Measurements from ENCODE around the gene CNTNAP4.

DNA sequence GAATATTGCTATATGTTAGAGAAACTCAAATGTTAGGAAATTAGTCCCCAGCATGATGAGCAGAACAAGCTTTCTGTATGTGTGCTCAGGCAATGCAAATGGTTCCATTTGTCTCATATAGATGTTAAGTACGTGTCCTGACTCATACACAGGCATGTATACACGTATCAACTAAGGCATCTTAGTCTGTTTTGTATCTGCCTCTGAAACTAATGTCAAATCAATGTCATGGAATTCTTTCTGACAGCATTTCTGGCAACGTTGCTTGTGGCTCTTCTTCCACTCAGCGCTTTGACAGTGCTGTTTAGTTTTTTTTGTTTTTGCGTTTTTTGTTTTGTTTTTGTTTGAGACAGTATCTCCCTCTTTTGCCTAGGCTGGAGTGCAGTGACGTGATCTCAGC lies 111.9 kb downstream of the CNTNAP4 start:
- TF ChIP-seq XBP1 (CRISPR knock-in tag; IDR thresholded peaks at IDR 0.05) (no peak), ETV6 (CRISPR knock-in tag; conservative IDR thresholded peaks at IDR 0.05) (no peak), U2AF2 (IDR thresholded peaks at IDR 0.05; ENCODE audit: low read depth, low read length) (no peak), MAX (IDR thresholded peaks at IDR 0.05) (no peak), EZH2 (conservative IDR thresholded peaks at IDR 0.05; ENCODE audit: low read depth, low read length) (no peak), RAD21 (CRISPR knock-in tag; IDR thresholded peaks at IDR 0.05) (no peak), ZNF558 (CRISPR knock-in tag; IDR thresholded peaks at IDR 0.05; ENCODE audit: borderline replicate concordance) (no peak)

Measured in HepG2 (cell line).